Glomerular visceral epithelial cell (primary cell): ENCODE data around the gene HBE1.
"Not testable (repeated sequence)": the region's sequence is repeated elsewhere in the genome, so short reads cannot be mapped to it uniquely, and the experiment has no call there.

Source experiments
- DNase-seq: peaks from one replicate; pipeline ENCODE4 v3.0.0-alpha.2; 2016; ENCODE audit errors: extremely low spot score

Gene HBE1

GRCh38 chr11:5285703-5286340 lies 16.1 kb upstream of the HBE1 start:
- DNase-seq, result no peak

- DNase-seq, result no peak
These were observed 14.9 kb upstream of the HBE1 start for GRCh38 chr11:5284637-5285036.

- DNase-seq, result no peak
These were observed 14.1 kb upstream of the HBE1 start for GRCh38 chr11:5283882-5284281.

- DNase-seq, result no peak
These were observed 13.3 kb upstream of the HBE1 start for GRCh38 chr11:5283086-5283485.

- no peak for DNase-seq
These were observed 12.9 kb upstream of the HBE1 start for GRCh38 chr11:5282628-5283027.

GRCh38 chr11:5281596-5281995 lies 11.9 kb upstream of the HBE1 start:
- no peak for DNase-seq

- DNase-seq, result peak; percentile 97
These were observed 10.9 kb upstream of the HBE1 start for GRCh38 chr11:5280582-5281102.

- DNase-seq, result no peak
These were observed 9.8 kb upstream of the HBE1 start for GRCh38 chr11:5279471-5280090.

GRCh38 chr11:5277807-5278382 lies 8.2 kb upstream of the HBE1 start:
- DNase-seq, result no peak

- DNase-seq, result no peak
These were observed 7.0 kb upstream of the HBE1 start for GRCh38 chr11:5276697-5277096.

- DNase-seq, result no peak
These were observed 5.8 kb upstream of the HBE1 start for GRCh38 chr11:5275369-5276110.

- DNase-seq, result peak; percentile 2
These were observed 4.7 kb upstream of the HBE1 start for GRCh38 chr11:5274395-5274794.

- DNase-seq, result no peak
These were observed 2.8 kb upstream of the HBE1 start for GRCh38 chr11:5272395-5273017.

GRCh38 chr11:5267033-5267563 lies 2.6 kb downstream of the HBE1 start:
- no peak for DNase-seq

GRCh38 chr11:5266609-5267008 lies 3.1 kb downstream of the HBE1 start:
- no peak for DNase-seq

GRCh38 chr11:5265832-5266231 lies 3.9 kb downstream of the HBE1 start:
- DNase-seq, result no peak

- DNase-seq, result no peak
These were observed 11.0 kb downstream of the HBE1 start for GRCh38 chr11:5258543-5259262.

- no peak for DNase-seq
These were observed 12.4 kb downstream of the HBE1 start for GRCh38 chr11:5257296-5257695.

GRCh38 chr11:5254646-5255413 lies 14.9 kb downstream of the HBE1 start, which contains the start of gene HBG2:
HBG2 (minus strand) TSS chr11:5254781; CDS start chr11:5254728, 53 bp downstream.
- not testable (repeated sequence) for DNase-seq

GRCh38 chr11:5254023-5254422 lies 15.7 kb downstream of the HBE1 start:
- DNase-seq, result not testable (repeated sequence)
